Lower lobe of right lung (tissue), 2 donors: ENCODE results near the gene FABP2. TPM values are rescaled to one million over a fixed set of nuclear protein-coding genes. Genes with fewer than 3 reads are reported as not detected.
"Not testable (repeated sequence)": the region's sequence is repeated elsewhere in the genome, so short reads cannot be mapped to it uniquely, and the experiment has no call there.

Experiments used
- ATAC-seq, 2 donors: fragments of 200-7000 bp; cut with Tn5 transposase; one replicate each; pipeline ENCODE4 v1.9.1; 2020 to 2022; ENCODE audit warnings: mild to moderate bottlenecking in 2 of 2, moderate library complexity in 2 of 2
- DNase-seq: peaks from one replicate; pipeline ENCODE4 v3.0.0-alpha.2; 2020
- H3K27ac ChIP-seq: fragments of 200-600 bp; one replicate; pipeline ENCODE4 v1.8.0; 2022
- H3K27me3 ChIP-seq: fragments of 200-600 bp; one replicate; pipeline ENCODE4 v1.8.0; 2022; ENCODE audit warnings: low read depth
- H3K36me3 ChIP-seq: fragments of 200-600 bp; one replicate; pipeline ENCODE4 v1.8.0; 2022; ENCODE audit warnings: mild to moderate bottlenecking
- H3K4me1 ChIP-seq: fragments of 200-600 bp; one replicate; pipeline ENCODE4 v1.8.0; 2022
- H3K4me3 ChIP-seq: fragments of 200-600 bp; one replicate; pipeline ENCODE4 v1.8.0; 2022; ENCODE audit warnings: mild to moderate bottlenecking
- H3K9me3 ChIP-seq: fragments of 200-600 bp; one replicate; pipeline ENCODE4 v1.8.0; 2022
- intact Hi-C: fragments of 100-400 bp; cut with DNase I; formaldehyde crosslinking; loops from one replicate; pipeline ENCODE4 v1.11.0; 2022
- long read RNA-seq: library from polyadenylated mRNA; unstranded; transcript quantifications from one replicate; pipeline ENCODE4 v2.0.0, GENCODE V29; 2021
- total RNA-seq: library from RNA; stranded (reverse); fragmentation: NEBNext Ultra II Directional; extraction: Animal tissue kit (Norgen Biotek cat#: 25700); gene quantifications from one replicate; pipeline ENCODE4 v1.2.1, GENCODE V29; 2021
- TF ChIP-seq, protein P1 (sequence below): fragments of 200-600 bp; IDR thresholded peaks from one replicate; pipeline ENCODE4 v1.8.0; 2022; ENCODE audit warnings: antibody characterized with exemption, mild to moderate bottlenecking
- donor health status: DM: no; HTN: yes; CAD: no; lungs with severe emphysema.

The FABP2 gene
- not detected for total RNA-seq
- long read RNA-seq, result 0 reads

DNA sequence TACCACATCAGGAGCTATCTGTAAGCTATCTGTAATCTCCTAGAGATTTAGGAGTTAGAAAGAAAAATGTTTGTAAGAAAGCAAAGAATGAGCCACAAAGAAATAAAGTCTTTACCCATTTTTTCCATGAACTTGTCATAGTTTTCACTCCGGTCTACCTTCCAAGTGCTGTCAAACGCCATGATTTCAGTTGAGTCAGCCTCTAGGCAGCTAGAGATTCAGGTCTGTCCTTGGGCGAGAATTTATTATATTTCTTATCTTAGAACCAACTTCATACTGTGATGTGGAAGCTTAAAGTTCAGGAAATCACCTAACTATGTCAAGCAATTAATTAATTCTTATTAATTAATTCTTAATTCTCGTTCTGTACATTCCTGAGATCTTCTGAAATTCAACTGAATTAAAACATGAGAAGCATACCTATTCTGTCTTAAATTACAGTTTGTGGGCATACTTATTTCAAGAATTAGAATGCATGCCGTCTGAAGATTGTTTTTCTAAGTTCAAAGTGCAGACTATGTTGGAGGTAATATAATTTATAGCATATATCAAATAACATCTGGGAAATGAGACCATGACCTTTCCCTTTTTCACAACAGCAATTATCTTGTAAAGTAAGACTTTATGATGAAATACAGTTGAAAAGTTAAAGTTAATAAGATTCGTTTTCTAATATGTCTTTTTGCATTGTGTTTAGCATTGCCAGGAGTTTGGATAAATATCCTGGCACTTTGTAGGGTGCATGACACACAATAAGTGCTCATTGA lies at the start of gene FABP2:
FABP2 (minus strand) TSS at position 218 of the 767 bp plus-strand sequence; CDS start at position 182, 36 bp downstream.
- intact Hi-C loops, result no loop called here
- TF ChIP-seq, protein P1, sequence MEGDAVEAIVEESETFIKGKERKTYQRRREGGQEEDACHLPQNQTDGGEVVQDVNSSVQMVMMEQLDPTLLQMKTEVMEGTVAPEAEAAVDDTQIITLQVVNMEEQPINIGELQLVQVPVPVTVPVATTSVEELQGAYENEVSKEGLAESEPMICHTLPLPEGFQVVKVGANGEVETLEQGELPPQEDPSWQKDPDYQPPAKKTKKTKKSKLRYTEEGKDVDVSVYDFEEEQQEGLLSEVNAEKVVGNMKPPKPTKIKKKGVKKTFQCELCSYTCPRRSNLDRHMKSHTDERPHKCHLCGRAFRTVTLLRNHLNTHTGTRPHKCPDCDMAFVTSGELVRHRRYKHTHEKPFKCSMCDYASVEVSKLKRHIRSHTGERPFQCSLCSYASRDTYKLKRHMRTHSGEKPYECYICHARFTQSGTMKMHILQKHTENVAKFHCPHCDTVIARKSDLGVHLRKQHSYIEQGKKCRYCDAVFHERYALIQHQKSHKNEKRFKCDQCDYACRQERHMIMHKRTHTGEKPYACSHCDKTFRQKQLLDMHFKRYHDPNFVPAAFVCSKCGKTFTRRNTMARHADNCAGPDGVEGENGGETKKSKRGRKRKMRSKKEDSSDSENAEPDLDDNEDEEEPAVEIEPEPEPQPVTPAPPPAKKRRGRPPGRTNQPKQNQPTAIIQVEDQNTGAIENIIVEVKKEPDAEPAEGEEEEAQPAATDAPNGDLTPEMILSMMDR, result no peak
- no peak for ATAC-seq

DNA sequence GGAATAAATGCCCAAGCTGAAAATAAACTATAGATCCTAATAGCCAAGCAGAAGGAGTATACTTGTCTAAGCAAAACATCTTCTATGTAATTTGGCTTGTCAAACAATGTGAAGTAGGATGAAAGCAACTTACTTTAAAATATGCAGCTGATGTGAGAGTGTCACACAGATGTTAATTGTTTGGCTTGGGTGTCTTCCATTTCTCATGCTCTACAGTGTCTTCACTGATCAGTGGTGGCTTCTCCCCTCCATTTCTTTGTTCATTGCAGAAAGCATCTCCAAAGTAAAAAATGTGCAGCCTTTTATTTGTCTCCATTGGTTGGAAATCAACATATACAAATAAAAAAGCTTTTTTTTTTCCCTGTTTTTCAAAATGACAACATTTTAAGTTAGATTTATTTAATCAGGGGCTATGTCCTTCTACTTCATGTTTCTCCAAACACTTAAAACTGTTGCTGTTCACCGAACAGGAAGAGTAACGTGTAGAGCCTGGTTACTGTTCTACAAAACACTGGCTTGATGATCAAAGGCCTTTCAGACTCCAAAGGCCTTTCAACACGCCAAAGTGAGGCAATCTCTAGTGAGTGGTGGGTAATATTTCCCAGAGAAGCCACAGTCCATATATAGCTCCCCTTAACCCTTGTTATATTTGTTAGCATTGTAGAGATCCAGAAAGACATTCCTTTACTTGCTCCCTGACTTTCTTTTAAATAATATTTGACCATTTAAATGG lies 49.2 kb upstream of the FABP2 start:
- H3K4me3 ChIP-seq, H3K27ac ChIP-seq, H3K4me1 ChIP-seq, DNase-seq, intact Hi-C loops, H3K36me3 ChIP-seq, H3K27me3 ChIP-seq, H3K9me3 ChIP-seq: not testable (repeated sequence)
- ATAC-seq, result peak; percentile 71 to 79

More for the DNA sequence above, at the start of gene FABP2:
- no peaks in the 10 kb centered on the region for H3K4me1 ChIP-seq
- H3K27me3 ChIP-seq, result no peaks in the 10 kb centered on the region
- no peak within 1 kb of the TSS for H3K27ac ChIP-seq
- H3K4me3 ChIP-seq, result no peak within 1 kb of the TSS
- no peaks in the 10 kb centered on the region for H3K9me3 ChIP-seq
- DNase-seq, result no peak
- H3K36me3 ChIP-seq, result no peaks in the 10 kb centered on the region

DNA sequence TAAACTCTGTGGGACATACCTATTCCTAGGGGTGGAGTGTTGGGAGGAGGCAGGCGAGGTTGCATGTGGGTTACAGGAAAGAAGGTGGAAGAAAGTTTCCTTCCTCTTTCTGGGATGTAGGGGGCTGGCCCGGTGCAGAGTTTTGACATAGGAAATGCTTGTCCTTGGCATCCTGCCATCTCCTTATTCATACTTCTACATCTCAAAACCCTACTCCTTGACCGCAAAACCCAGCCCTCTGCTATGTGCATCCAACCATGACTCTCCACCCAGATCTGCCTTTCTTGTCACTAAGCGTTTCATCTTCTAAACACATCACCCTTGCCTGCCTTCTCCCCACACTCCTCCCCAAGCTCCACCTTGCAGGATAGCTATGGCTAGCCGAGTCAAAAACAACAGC lies 48.5 kb upstream of the FABP2 start:
- ATAC-seq, result peak; percentile 79 to 88

DNA sequence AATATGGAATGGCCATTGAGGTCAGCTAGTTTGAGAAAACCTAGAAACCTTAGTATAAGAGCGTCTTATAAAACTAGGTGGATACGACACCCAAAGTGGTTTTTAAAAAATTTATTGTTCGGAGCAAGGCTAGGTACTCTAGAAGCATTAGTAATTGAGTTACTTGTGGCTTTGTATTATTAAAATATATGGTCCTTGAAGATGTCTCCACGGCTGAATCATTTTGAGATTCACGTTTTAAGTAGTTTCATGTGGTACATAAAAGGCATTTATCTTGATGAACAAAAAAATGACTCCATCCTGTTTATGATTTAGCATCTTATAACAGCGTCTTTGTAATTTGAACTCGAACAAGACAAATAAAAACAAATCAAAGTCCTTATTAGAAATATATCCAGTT lies 44.9 kb upstream of the FABP2 start:
- H3K4me3 ChIP-seq, H3K27ac ChIP-seq, H3K4me1 ChIP-seq, ATAC-seq, intact Hi-C loops, DNase-seq, H3K27me3 ChIP-seq, H3K9me3 ChIP-seq, H3K36me3 ChIP-seq: not testable (repeated sequence)

More for the DNA sequence above, 48.5 kb upstream of the FABP2 start:
- H3K27me3 ChIP-seq, H3K36me3 ChIP-seq, H3K4me1 ChIP-seq, H3K4me3 ChIP-seq, intact Hi-C loops, H3K9me3 ChIP-seq, DNase-seq, H3K27ac ChIP-seq: not testable (repeated sequence)

DNA sequence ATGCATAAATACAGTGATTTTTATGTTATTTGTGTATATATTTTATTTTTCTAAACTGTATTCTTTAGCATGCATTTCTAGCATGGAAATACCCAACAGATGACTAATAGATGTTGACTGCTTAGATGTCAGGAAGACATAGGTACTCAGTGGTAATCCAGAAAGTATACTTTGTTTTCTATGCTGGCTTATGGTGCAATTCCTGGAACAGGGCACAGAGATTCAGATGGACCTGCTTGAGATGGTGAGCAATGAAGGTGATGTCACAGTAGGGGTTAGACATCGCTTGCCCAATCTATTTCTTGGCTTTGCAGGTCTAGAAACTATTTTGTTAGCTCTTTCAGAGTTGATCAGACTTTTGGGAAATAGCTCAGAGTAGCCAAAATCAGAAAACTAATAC lies 42.3 kb upstream of the FABP2 start:
- H3K4me1 ChIP-seq, H3K36me3 ChIP-seq, H3K27ac ChIP-seq, H3K9me3 ChIP-seq, DNase-seq, H3K27me3 ChIP-seq, intact Hi-C loops, H3K4me3 ChIP-seq, ATAC-seq: not testable (repeated sequence)

DNA sequence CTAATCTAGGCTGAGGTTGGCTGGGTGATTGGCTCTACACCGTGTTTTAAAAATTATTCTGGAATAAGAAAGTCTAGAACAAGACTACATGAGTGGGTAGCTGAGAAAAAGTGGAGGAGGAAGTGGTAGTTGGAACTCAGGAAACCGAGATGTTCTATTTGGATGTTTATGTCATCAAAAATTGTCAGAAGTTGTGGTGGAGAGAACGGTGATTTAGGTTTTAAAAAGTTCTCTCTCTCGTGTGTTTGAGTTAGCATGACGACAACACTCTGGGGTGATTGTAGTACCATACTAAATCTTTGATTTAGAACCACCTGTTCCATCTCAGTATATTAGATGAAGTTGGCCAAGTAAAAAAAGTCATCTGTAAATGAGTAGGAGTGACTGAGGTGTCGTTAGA lies 41.4 kb upstream of the FABP2 start:
- DNase-seq, H3K27ac ChIP-seq, intact Hi-C loops, ATAC-seq, H3K4me1 ChIP-seq, H3K4me3 ChIP-seq, H3K36me3 ChIP-seq, H3K27me3 ChIP-seq, H3K9me3 ChIP-seq: not testable (repeated sequence)

DNA sequence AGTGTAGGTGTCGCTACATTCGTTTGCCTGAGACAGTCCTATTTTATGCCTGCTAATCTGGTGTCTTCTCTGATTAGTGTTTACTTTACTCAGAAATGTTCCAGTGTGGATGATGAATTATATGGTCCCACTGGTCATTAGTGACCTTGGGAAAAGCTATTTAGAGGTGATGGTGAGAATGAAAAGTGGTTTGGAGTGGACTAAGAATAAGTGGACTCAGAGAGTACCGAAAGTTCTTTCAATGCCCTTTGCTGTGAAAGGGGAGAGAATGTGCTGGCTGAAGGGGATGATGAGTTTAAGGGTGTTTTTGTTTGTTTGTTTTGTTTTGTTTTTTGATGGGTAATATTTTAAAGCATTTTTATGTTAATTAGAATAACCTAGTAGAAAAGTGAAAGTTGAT lies 40.5 kb upstream of the FABP2 start:
- H3K36me3 ChIP-seq, intact Hi-C loops, DNase-seq, H3K9me3 ChIP-seq, H3K4me1 ChIP-seq, ATAC-seq, H3K4me3 ChIP-seq, H3K27me3 ChIP-seq, H3K27ac ChIP-seq: not testable (repeated sequence)

DNA sequence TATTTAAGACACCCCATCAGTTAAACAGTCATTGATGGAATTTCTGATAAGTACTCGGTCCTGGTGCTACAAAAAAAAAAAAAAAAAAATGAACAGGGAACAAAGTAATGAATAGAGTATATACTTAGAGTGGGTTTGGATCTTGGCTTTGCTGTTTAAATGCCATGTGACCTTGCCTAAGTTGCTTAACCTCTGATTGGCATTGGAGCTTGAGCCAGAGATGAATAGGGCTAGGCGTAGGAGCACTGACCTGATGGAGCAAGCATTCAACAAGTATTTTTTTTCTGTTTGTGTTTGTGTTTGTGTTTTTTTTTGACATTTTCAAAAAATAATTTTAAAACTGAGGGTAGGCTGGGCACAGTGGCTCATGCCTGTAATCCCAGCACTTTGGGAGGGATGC lies 37.9 kb upstream of the FABP2 start:
- H3K4me1 ChIP-seq, ATAC-seq, H3K36me3 ChIP-seq, intact Hi-C loops, DNase-seq, H3K27ac ChIP-seq, H3K9me3 ChIP-seq, H3K4me3 ChIP-seq, H3K27me3 ChIP-seq: not testable (repeated sequence)

DNA sequence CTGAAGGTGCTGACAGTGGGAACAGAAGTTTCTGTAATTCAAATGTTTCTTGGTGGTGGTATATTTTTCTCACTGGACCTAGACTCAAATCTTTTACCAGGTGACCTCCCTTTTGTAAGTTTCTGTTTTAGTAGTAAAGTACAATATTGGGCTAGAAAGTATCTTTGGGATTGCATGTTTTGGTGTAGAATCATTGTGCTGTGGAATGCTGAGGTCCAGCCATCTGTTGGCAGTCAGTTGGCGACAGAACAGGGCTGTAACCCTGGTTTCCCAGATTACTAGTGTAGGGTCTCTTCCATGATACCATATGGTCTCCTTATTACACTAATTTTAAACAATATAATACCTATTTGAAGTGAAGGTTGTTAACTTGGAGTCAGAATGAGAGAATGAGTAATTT lies 34.9 kb upstream of the FABP2 start:
- H3K27ac ChIP-seq, ATAC-seq, H3K36me3 ChIP-seq, H3K27me3 ChIP-seq, H3K4me1 ChIP-seq, DNase-seq, H3K4me3 ChIP-seq, intact Hi-C loops, H3K9me3 ChIP-seq: not testable (repeated sequence)

DNA sequence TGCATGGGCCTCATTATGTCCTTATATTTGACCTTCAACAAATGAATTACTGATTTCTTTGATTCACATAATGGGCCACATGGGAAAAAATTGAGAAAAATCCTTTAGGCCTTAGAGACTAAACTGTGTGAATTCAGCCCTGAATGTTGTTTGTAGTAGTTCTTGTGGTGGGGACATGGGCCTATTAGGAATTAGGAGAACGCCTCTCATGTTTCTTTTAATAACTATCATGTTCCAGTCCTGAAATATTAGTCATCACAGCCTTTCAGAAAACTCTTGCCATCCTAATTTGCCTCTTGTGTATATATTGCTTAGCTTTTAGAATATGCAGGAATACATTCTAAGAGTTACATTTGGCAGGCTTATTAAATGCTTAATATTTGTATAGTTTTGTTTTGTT lies 34.1 kb upstream of the FABP2 start:
- H3K4me1 ChIP-seq, ATAC-seq, DNase-seq, intact Hi-C loops, H3K27ac ChIP-seq, H3K27me3 ChIP-seq, H3K4me3 ChIP-seq, H3K36me3 ChIP-seq, H3K9me3 ChIP-seq: not testable (repeated sequence)

DNA sequence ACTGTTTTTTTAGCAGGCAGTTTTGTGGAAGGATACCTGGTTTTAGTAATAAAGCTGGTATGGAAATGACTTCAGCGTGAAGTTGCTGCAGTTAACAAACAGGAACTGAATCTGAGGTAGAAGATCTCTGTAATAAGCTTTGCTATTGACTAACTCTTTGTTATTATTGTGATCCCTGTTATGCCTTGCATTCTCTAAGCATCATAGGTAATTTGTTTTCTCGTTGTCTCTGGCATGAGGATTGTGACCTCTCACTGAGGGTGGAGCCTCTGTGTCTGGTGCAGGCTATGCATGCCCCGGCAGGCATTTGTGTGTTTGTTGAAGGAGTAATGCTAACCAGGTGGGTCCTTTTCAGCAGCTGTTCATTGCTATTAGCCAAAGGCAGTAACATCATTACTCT lies 31.4 kb upstream of the FABP2 start:
- H3K4me3 ChIP-seq, DNase-seq, H3K36me3 ChIP-seq, H3K4me1 ChIP-seq, H3K27ac ChIP-seq, intact Hi-C loops, H3K9me3 ChIP-seq, H3K27me3 ChIP-seq, ATAC-seq: not testable (repeated sequence)

DNA sequence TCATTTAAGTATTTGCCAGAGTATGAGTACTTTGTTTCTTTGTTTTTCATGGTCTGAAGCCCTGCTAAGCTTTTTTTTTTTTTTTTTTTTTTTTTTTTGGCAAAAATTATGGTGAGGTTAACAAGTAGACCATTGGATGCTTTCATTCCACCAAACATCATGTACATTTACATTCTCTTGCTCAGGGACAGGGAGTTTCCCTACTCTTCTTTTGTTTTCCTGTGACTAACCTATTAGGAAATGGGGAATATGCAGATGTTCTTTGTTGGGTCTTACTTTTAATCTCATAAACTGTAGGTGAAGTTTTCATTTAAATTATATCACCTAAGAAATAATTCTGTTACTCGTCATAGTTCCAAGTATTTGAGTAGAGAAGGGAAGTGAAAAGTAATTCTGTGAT lies 26.2 kb upstream of the FABP2 start:
- H3K27ac ChIP-seq, DNase-seq, H3K4me1 ChIP-seq, ATAC-seq, H3K4me3 ChIP-seq, H3K36me3 ChIP-seq, intact Hi-C loops, H3K9me3 ChIP-seq, H3K27me3 ChIP-seq: not testable (repeated sequence)

DNA sequence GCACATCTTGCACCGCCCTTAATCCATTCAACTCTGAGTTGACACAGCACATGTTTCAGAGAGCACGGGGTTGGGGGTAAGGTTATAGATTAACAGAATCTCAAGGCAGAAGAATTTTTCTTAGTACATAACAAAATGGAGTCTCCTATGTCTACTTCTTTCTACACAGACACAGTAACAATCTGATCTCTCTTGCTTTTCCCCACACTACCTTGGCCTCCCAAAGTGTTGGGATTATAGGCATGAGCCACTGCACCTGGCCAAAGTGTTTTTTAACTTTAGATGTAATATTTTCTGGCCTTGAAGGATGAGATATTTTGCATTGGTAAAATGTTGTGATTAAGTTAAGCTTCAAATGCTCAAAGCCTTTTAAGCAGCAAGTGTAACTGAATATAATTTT lies 21.4 kb upstream of the FABP2 start:
- intact Hi-C loops, H3K27me3 ChIP-seq, H3K27ac ChIP-seq, H3K4me3 ChIP-seq, H3K9me3 ChIP-seq, DNase-seq, H3K4me1 ChIP-seq, ATAC-seq, H3K36me3 ChIP-seq: not testable (repeated sequence)
